Endothelial cell of umbilical vein (primary cell): Measurements from ENCODE around the gene CNNM4. TPM values are rescaled to one million over a fixed set of nuclear protein-coding genes. Genes with fewer than 3 reads are reported as not detected.

ENCODE experiments used
- BruUV-seq: library from RNA; stranded (reverse); fragments of 400-500 nt; replicated peaks from 2 replicates; lab custom pipeline; 2021; lab: Mats Ljungman, UMichigan
- CTCF ChIA-PET: fragments of 300-600, 350-600 bp; sonication (Branson Sonifier 250); formaldehyde crosslinking; loops from one replicate; lab custom pipeline; 2021; ENCODE audit warnings: antibody characterized with exemption, inconsistent platforms; lab: Charles Lee
- POLR2A ChIA-PET: fragments of 300-600, 350-600 bp; sonication (Branson Sonifier 250); formaldehyde crosslinking; loops from one replicate; lab custom pipeline; 2021; ENCODE audit warnings: antibody characterized with exemption, inconsistent platforms; lab: Charles Lee
- DNase-seq: peaks from one replicate; pipeline ENCODE4 v3.0.0-alpha.2; 2011; ENCODE audit warnings: low read depth, low spot score
- FAIRE-seq: peaks from 2 replicates; lab custom pipeline; 2011; peaks lifted over from hg19 to GRCh38; lab: Jason Lieb, UNC
- H2AFZ ChIP-seq: 2 replicates; pipeline ENCODE4 v1.6.0; 2012; ENCODE audit warnings: low read depth, low read length, control low read depth, inconsistent platforms
- H3K27ac ChIP-seq: 2 replicates; pipeline ENCODE4 v1.5.1; 2011; ENCODE audit warnings: low read depth, mild to moderate bottlenecking, control low read depth, low read length, moderate library complexity; ENCODE audit not compliant: insufficient read depth
- H3K27me3 ChIP-seq, 2 experiments: 2 replicates each; pipeline versions ENCODE4 v1.6.0 to v1.6.1; 2011; ENCODE audit warnings: low read length in 2 of 2, mixed read lengths in 1 of 2; ENCODE audit not compliant: control insufficient read depth in 2 of 2, insufficient read depth in 2 of 2
- H3K36me3 ChIP-seq, 2 experiments: 2 replicates in 1 of 2; 3 replicates in 1 of 2; pipeline ENCODE4 v1.5.1; 2011; ENCODE audit warnings: low read length in 2 of 2, mild to moderate bottlenecking in 1 of 2, moderate library complexity in 1 of 2; ENCODE audit not compliant: control insufficient read depth in 2 of 2, insufficient read depth in 2 of 2; ENCODE audit errors: extremely low read depth in 1 of 2
- H3K4me1 ChIP-seq: 3 replicates; pipeline ENCODE4 v1.5.1; 2011; ENCODE audit warnings: mild to moderate bottlenecking, low read length; ENCODE audit not compliant: control insufficient read depth, insufficient read depth; ENCODE audit errors: extremely low read depth
- H3K4me2 ChIP-seq: 2 replicates; pipeline ENCODE4 v1.6.1; 2011; ENCODE audit warnings: low read length, control low read depth, mixed read lengths; ENCODE audit not compliant: insufficient read depth
- H3K4me3 ChIP-seq, 3 experiments: fragments of 200-600 bp in 1 of 3; sonication (generic), shearing (Covaris generic) in 1 of 3; replicated peaks in 1 of 3; 2 replicates each; pipeline ENCODE4 v1.5.1; 2011 to 2016; ENCODE audit warnings: control low read depth in 3 of 3, low read length in 3 of 3, mild to moderate bottlenecking in 2 of 3, inconsistent platforms in 1 of 3, low read depth in 1 of 3, moderate library complexity in 1 of 3; ENCODE audit not compliant: insufficient read depth in 1 of 3
- H3K79me2 ChIP-seq: 2 replicates; pipeline ENCODE4 v1.6.0; 2012; ENCODE audit warnings: low read length, inconsistent platforms; ENCODE audit not compliant: control insufficient read depth, insufficient read depth
- H3K9ac ChIP-seq: replicated peaks from 2 replicates; pipeline ENCODE3; 2011; ENCODE audit warnings: low read length, control low read depth; ENCODE audit not compliant: insufficient read depth; ENCODE audit errors: extremely low read depth
- H3K9me1 ChIP-seq: replicated peaks from 3 replicates; pipeline ENCODE4 v1.6.0; 2011; ENCODE audit warnings: mild to moderate bottlenecking, low read length; ENCODE audit not compliant: control insufficient read depth, insufficient read depth; ENCODE audit errors: extremely low read depth
- H3K9me3 ChIP-seq: replicated peaks from 2 replicates; pipeline ENCODE4 v1.5.1; 2012; ENCODE audit warnings: low read length, inconsistent platforms; ENCODE audit not compliant: control insufficient read depth, insufficient read depth
- H4K20me1 ChIP-seq: replicated peaks from 2 replicates; pipeline ENCODE3; 2011; ENCODE audit warnings: mild to moderate bottlenecking, low read length; ENCODE audit not compliant: control insufficient read depth, insufficient read depth; ENCODE audit errors: extremely low read depth
- EZH2 ChIP-seq: IDR thresholded peaks from 2 replicates; pipeline ENCODE4 v1.6.1; 2012; ENCODE audit warnings: borderline replicate concordance, low read depth, mild to moderate bottlenecking, moderate library complexity, low read length, inconsistent platforms; ENCODE audit not compliant: severe bottlenecking
- FOS ChIP-seq: IDR thresholded peaks from 2 replicates; pipeline ENCODE4 v1.6.1; 2011; ENCODE audit warnings: mild to moderate bottlenecking, low read length, moderate library complexity, borderline replicate concordance; ENCODE audit not compliant: insufficient read depth
- GATA2 ChIP-seq: IDR thresholded peaks from 2 replicates; pipeline ENCODE4 v1.7.0; 2011; ENCODE audit warnings: low read depth, mild to moderate bottlenecking, moderate library complexity, mixed read lengths, low read length; ENCODE audit not compliant: insufficient read length, insufficient read depth
- JUN ChIP-seq: IDR thresholded peaks from 2 replicates; pipeline ENCODE4 v1.6.1; 2011; ENCODE audit warnings: borderline replicate concordance, low read depth; ENCODE audit not compliant: insufficient read length, insufficient read depth
- MYC ChIP-seq: IDR thresholded peaks from one replicate; pipeline ENCODE4 v1.6.1; 2011; ENCODE audit warnings: mild to moderate bottlenecking, low read depth, low read length
- POLR2A ChIP-seq: IDR thresholded peaks from 2 replicates; pipeline ENCODE4 v1.6.1; 2012; ENCODE audit warnings: low read depth, mild to moderate bottlenecking, control low read depth, low read length
- POLR2AphosphoS5 ChIP-seq: IDR thresholded peaks from 2 replicates; pipeline ENCODE4 v1.6.1; 2012; ENCODE audit warnings: low read depth, mild to moderate bottlenecking, control low read depth, low read length, moderate library complexity; ENCODE audit not compliant: insufficient read depth
- dilution Hi-C: fragments of 300-500 bp; cut with MboI; formaldehyde crosslinking; loops from one replicate; pipeline ENCODE4 v1.15.0; 2019; ENCODE audit warnings: low sequenced_read_pairs; ENCODE audit not compliant: extremely low pct_ligation_motif_present
- intact Hi-C: fragments of 100-400 bp; cut with micrococcal nuclease; formaldehyde crosslinking; loops from one replicate; pipeline ENCODE4 v1.10.0; 2022
- polyA plus RNA-seq, 4 experiments: library from polyadenylated mRNA; depleted of rRNA in 3 of 4; stranded (reverse) in 3 of 4; unstranded in 1 of 4; fragments of >200 nt; gene quantifications; 2 replicates each; pipeline versions ENCODE4 v1.2.1 to v1.2.3, GENCODE V29; 2011 to 2012; ENCODE audit warnings: missing spikeins in 1 of 4
- total RNA-seq: library from RNA; stranded (reverse); gene quantifications from 2 replicates; pipeline ENCODE4 v1.2.3, GENCODE V29; 2021
- TF ChIP-seq, protein P1 (sequence below), 2 donors: IDR thresholded peaks; 1 replicate in 1 of 2; 2 replicates in 1 of 2; pipeline ENCODE4 v1.5.1; 2011; ENCODE audit warnings: low read length in 2 of 2, mild to moderate bottlenecking in 2 of 2, moderate library complexity in 2 of 2, control low read depth in 1 of 2, inconsistent platforms in 1 of 2, low read depth in 1 of 2; ENCODE audit not compliant: insufficient read depth in 1 of 2; ENCODE audit errors: extremely low read depth in 1 of 2
- TF ChIP-seq, protein P2 (sequence below): IDR thresholded peaks from 2 replicates; pipeline ENCODE4 v1.6.1; 2011; ENCODE audit not compliant: insufficient read depth, insufficient read length

CNNM4 gene
- total and polyA plus RNA-seq, 2 donors (not counting 3 experiments of a cell fraction or from before 2014, with no cell fraction given): 4.7 to 5.3 TPM

DNA sequence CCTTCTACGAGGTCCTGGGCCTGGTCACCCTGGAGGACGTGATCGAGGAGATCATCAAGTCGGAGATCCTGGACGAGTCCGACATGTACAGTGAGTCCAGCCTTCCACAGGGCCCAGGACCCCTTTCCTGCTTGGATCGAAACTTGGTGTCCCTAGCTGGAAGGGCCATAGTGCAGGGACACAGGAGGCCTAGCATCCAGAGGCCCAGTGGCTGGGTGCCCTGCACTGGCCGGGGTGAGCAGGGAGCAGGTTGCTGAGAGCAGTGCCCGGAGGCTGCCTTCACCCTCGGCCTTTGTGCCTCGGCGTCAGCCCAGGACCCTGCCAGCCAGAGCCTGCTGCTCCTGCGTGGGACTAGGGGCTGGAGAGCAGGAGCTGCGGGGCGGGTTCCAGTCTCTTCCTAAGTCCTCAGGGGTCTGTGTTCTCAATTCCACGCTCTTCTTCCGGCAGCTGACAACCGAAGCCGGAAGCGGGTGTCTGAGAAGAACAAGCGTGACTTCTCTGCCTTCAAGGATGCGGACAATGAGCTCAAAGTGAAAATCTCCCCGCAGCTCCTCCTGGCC lies 36.4 kb downstream of the CNNM4 start:
- H3K27me3 ChIP-seq: no peaks in the 10 kb centered on the region
- no peak overlapping the region for H3K4me2 ChIP-seq
- H3K9me3 ChIP-seq: no peaks in the 10 kb centered on the region
- H3K27ac ChIP-seq: no peak overlapping the region
- TF ChIP-seq JUN (no peak), EZH2 (no peak), GATA2 (no peak), POLR2A (no peak), POLR2AphosphoS5 (no peak), FOS (no peak), MYC (no peak)
- TF ChIP-seq, protein P1, sequence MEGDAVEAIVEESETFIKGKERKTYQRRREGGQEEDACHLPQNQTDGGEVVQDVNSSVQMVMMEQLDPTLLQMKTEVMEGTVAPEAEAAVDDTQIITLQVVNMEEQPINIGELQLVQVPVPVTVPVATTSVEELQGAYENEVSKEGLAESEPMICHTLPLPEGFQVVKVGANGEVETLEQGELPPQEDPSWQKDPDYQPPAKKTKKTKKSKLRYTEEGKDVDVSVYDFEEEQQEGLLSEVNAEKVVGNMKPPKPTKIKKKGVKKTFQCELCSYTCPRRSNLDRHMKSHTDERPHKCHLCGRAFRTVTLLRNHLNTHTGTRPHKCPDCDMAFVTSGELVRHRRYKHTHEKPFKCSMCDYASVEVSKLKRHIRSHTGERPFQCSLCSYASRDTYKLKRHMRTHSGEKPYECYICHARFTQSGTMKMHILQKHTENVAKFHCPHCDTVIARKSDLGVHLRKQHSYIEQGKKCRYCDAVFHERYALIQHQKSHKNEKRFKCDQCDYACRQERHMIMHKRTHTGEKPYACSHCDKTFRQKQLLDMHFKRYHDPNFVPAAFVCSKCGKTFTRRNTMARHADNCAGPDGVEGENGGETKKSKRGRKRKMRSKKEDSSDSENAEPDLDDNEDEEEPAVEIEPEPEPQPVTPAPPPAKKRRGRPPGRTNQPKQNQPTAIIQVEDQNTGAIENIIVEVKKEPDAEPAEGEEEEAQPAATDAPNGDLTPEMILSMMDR (IDR thresholded peaks at IDR 0.05; ENCODE audit: extremely low read depth in 1 of 2, insufficient read depth in 1 of 2, low read depth in 1 of 2, low read length in 2 of 2): no peak
- TF ChIP-seq, protein P2, sequence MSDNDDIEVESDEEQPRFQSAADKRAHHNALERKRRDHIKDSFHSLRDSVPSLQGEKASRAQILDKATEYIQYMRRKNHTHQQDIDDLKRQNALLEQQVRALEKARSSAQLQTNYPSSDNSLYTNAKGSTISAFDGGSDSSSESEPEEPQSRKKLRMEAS: no peak
- no peaks in the 10 kb centered on the region for H4K20me1 ChIP-seq
- H3K9ac ChIP-seq: no peak overlapping the region
- no peaks in the 10 kb centered on the region for H3K36me3 ChIP-seq
- dilution Hi-C loops (no loop called here), intact Hi-C loops (no loop called here)
- FAIRE-seq: no peak
- no peaks in the 10 kb centered on the region for H3K79me2 ChIP-seq
- no peak overlapping the region for H3K4me3 ChIP-seq
- H3K4me1 ChIP-seq: no peaks in the 10 kb centered on the region
- H3K9me1 ChIP-seq: no peaks in the 10 kb centered on the region
- no peak for DNase-seq
- POLR2A ChIA-PET: no interaction called here
- CTCF ChIA-PET: no interaction called here
- no TSS peak for BruUV-seq
- no peak overlapping the region for H2AFZ ChIP-seq
